CD4-positive, alpha-beta T cell treated with Interleukin-17A for 4 hours (primary cell): ENCODE measurements around the gene CACNB3.
"Not testable (repeated sequence)": the region's sequence is repeated elsewhere in the genome, so short reads cannot be mapped to it uniquely, and the experiment has no call there.

ENCODE experiments used
- DNase-seq: peaks from one replicate; pipeline ENCODE4 v3.0.0-alpha.2; 2020; ENCODE audit warnings: mixed read lengths

CACNB3 gene

GRCh38 chr12:48819986-48820725 lies 1.9 kb downstream of the CACNB3 start:
- DNase-seq, result no peak

DNA sequence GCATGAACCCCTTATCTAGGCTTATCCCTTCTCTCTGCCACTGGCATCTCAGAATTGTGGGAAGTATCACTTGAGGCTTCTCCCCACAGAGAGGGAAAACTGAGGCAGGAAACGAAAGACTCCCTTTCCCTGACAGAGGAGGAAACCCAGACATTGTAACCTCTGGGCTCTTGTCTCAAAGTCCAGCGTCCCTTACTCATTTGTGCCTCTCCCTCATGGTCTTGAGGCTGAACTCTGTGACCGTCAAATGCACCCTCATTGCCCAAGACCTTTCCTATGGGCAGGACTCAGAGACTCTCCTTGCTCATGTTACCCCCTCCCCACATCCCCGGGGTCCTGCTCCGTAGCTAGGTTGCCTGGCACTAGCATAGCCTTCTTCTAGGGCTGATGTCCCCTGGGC lies 3.8 kb downstream of the CACNB3 start:
- DNase-seq, result no peak

DNA sequence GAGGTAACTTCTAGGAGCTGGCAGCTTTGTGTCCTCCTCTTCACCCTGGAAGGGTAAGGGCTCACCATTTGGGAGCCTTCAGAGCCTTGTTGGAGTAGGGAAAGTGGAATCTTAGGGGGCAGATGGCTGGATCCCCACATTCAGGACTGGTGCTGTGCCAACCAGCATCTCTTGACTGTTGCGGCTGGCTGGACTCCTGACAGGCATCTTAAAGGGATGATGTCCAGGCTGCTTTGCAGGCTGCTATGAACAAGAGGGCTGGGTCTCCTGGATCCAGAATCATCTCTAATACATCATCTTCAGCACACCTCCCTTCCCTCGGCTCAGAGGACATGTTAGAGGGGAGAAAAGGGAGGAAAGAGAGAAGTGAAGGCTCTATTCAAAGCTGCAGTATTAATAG lies 4.4 kb downstream of the CACNB3 start:
- no peak for DNase-seq

DNA sequence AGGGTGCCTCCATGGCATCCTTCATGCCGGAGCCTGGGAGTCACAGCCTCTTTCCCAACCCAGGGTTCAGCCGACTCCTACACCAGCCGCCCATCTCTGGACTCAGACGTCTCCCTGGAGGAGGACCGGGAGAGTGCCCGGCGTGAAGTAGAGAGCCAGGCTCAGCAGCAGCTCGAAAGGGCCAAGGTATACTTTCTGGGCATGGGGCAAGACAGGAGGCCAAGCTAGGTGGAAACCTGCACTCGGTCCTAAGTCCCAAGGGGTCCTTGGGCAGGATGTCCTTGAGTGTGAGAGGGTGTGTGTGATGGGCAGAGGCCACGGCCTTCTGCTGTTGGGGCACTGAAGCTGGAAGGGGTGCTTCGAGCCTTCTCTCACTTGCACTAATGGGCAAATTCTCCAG lies 5.0 kb downstream of the CACNB3 start:
- DNase-seq, result no peak

DNA sequence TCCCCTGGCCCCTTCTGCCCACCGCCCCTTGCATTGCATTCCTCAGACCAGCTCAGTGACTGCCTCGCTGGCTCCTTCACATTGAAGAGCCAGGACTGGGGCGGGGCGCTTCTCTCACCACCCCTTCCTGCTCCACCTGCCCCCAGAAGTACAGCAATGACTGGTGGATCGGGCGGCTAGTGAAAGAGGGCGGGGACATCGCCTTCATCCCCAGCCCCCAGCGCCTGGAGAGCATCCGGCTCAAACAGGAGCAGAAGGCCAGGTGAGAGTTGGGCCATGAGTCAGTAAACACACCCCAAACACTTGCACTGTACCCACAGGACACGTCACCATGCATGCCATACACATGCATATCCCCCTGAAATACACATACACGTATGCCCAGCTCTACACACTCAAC lies 5.8 kb downstream of the CACNB3 start:
- peak; percentile 33 for DNase-seq

DNA sequence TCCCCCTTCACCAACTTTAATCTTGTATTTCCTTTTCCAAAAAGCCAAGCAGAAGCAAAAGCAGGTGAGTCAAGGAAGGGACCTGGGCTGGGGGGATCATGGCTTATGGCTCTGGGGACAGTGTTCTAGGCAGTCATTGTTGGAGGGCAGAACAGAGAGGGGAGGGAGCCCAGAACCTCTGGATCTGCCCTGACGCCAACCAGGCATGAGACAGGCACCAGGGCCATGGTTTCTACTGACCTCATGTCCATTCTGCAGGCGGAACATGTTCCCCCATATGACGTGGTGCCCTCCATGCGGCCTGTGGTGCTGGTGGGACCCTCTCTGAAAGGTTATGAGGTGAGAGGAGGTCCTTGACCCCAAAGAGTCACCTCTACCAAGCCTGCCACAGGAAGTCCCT lies 6.6 kb downstream of the CACNB3 start:
- no peak for DNase-seq

GRCh38 chr12:48826209-48826855 lies 8.0 kb downstream of the CACNB3 start:
- DNase-seq, result no peak

- DNase-seq, result no peak
These were observed 8.7 kb downstream of the CACNB3 start for GRCh38 chr12:48827026-48827425.

DNA sequence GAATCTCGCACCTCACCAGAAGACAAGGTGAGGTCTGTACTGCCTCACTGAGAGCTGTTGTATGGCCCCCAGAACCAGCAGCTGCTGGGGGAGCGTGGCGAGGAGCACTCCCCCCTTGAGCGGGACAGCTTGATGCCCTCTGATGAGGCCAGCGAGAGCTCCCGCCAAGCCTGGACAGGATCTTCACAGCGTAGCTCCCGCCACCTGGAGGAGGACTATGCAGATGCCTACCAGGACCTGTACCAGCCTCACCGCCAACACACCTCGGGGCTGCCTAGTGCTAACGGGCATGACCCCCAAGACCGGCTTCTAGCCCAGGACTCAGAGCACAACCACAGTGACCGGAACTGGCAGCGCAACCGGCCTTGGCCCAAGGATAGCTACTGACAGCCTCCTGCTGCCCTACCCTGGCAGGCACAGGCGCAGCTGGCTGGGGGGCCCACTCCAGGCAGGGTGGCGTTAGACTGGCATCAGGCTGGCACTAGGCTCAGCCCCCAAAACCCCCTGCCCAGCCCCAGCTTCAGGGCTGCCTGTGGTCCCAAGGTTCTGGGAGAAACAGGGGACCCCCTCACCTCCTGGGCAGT lies 9.3 kb downstream of the CACNB3 start:
- no peak for DNase-seq

DNA sequence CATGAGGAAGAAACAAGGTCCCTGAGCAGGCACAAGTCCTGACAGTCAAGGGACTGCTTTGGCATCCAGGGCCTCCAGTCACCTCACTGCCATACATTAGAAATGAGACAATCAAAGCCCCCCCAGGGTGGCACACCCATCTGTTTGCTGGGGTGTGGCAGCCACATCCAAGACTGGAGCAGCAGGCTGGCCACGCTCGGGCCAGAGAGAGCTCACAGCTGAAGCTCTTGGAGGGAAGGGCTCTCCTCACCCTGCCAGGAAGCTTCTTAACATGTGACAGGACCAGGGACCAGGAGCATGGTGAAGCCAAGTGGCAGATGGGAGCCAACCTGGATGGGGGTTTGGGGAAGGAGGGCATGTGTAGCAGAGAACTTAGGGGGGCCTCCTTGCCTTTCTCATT lies 10.0 kb downstream of the CACNB3 start:
- DNase-seq, result no peak

DNA sequence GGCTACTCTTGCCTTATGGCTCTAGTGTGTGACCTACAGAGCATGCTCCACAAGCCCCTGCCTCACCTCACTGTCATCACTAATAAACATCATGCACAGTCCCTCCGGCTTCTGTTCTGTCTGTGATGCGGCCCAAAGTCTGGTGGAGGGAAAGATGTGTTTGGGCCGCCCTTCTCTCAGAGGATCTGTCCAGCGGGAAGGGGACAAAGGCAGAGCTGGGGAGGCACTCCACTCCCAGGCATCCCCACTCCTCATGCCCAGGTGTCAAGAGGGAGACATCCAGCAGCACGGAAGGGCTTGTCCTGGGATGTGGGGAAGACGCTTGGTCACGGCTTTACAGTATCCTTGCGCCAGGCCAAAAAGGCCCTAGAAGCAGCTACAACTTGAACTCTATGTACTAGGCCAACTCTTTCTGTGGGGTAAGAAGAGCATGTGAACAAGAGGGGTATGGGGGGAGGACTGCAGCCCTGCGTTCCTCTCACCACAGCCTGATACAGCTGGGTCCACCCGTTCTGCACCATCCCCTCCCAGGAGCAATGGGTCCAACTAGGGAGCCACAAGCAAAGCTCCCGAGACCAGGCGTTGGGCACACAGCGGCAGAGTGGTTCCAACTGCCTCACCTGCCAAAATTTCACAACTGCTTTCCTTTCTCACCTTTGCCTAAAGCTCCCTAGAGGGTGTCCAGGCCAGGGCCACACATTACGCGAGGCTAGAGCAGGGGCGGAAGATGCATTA lies 10.7 kb downstream of the CACNB3 start:
- DNase-seq, result no peak

DNA sequence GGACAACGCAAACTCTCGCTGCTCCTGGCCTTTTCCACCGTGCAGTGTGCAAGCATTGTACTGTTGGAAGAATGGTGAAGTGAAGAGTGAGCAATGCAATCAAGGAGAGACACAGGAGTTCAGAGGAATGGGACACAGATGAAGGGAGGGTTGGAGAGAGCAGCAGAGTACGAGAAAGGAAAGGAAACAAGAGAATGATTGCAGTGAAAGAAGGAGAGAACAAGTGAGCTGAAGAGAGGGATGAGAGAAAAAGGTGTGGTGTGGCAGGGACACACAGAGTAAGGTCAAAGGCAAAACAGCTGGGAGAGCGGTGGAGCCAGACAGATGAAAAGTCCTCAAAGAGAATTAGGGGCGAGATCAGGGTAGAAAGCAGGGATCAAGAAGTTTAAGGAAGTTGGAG lies 13.0 kb downstream of the CACNB3 start:
- DNase-seq, result no peak

- no peak for DNase-seq
These were observed 14.2 kb downstream of the CACNB3 start for GRCh38 chr12:48832321-48833060.

GRCh38 chr12:48838048-48838447 lies 19.8 kb downstream of the CACNB3 start:
- DNase-seq, result no peak

- DNase-seq, result not testable (repeated sequence)
These were observed 23.7 kb downstream of the CACNB3 start for GRCh38 chr12:48842021-48842420.

DNA sequence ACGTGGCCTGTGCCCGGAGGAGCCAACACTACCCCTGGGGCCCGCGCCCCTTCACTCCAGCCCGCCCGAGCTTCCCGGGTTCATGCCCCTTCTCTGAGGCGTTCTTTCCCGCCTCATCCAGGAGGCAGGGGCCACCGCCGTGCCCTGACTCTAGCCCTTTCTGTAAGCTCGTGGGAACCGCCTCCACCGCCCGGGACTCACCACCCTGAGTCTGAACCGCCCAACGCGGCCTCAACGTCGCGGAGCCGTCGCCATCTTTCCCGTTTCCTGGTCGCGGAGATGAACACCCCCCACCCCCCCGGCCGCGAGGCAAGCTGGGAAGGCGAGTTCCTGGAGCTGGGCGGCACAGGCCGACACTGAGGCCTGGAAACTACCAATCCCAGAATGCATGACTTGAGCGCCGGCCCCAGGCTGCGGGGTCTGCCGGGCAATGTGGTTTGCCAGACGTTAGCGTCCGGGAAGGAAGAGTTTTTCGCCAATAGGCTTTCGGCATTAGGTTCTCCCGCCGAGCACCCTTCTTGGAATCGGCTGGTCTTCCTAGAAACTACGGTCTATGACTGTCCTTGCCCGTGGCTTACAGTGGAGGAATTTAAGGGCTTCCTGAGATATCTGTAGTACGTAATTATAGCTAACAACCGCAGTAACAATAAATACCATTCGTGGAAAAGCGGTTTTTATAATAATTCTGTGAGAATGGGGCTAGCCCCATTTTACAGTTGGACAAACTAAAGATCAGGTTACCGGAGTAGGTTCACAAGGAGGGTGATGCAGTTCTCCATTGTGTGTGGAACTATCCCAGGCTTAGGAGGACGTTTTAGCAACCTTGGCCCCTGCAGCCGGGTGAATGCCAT lies 33.8 kb downstream of the CACNB3 start, which contains the start of gene DDX23:
Gene DDX23 (minus strand): TSS at position 281 of the 851 bp plus-strand sequence. CDS start 6,381 bp downstream, outside the sequence.
- peak; percentile 93 for DNase-seq

- peak; percentile 93 for DNase-seq
These were observed 34.7 kb downstream of the CACNB3 start for GRCh38 chr12:48852734-48853688.

DNA sequence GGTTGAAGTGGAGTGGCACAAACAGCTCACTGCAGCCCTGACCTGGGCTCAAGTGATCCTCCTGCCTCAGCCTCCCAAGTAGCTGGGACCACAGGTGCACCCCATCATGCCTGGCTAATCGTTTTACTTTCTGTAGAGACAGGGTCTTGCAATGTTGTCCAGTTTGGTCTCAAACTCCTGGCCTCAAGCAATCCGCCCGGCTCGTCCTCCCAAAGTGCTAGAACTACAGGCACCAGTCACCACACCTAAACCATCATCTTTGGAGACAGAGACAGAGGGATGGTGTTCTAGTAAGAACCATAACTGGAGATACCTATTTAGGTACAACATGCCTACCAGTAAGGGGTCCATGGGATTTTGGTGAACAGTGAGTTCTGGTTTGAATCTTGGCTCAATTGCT lies 36.2 kb downstream of the CACNB3 start:
- DNase-seq, result no peak

DNA sequence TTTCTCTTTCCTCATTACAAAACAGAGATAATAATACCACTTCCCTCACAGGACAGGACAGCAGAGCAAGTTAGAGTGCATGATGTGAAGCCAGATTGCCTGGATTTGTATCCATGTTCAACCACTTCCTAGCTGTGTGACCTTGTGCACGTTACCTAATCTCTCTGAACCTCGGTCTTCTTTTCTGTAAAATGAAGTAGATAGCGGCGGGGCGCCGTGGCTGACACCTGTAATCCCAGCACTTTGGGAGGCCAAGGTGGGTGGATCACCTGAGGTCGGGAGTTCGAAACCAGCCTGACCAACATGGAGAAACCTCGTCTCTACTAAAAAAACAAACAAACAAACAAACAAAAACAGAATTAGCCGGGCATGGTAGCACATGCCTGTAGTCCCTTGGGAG lies 36.6 kb downstream of the CACNB3 start:
- DNase-seq, result not testable (repeated sequence)

DNA sequence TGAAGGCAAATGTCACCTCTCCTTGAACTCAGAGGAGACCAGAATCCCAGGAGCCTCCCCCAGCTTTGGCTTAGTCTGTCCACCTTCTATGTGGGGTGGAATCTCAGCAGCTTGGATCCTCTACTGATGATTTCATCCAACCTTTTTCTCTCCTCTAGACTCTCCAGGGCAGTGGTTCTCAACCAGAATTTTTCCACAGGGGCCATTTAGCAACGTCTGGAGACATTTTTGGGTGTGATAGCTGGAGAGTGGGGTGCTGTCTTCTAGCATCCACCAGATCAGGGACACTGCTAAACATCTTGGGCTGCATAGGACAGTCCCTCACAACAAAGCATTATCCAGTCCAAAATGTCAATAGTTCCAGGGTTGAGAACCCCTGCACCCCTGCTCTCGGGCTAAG lies 38.1 kb downstream of the CACNB3 start:
- DNase-seq, result no peak
